H9 (cell line): ENCODE data around the gene RGS6. TPM values are rescaled to one million over a fixed set of nuclear protein-coding genes. Genes with fewer than 3 reads are reported as not detected.

Experiments
- DNase-seq: peaks from one replicate; pipeline ENCODE4 v3.0.0-alpha.2; 2017
- H2AFZ ChIP-seq: one replicate; pipeline ENCODE4 v1.6.1; 2013; ENCODE audit warnings: mild to moderate bottlenecking, low read length, control low read depth, moderate library complexity
- H2AK5ac ChIP-seq: 2 replicates; pipeline ENCODE4 v1.6.1; 2013; ENCODE audit warnings: low read length, control low read depth, mixed read lengths; ENCODE audit not compliant: insufficient read length
- H2BK120ac ChIP-seq: one replicate; pipeline ENCODE4 v1.6.1; 2013; ENCODE audit warnings: low read depth, mild to moderate bottlenecking, low read length, control low read depth, inconsistent platforms; ENCODE audit not compliant: poor library complexity, severe bottlenecking
- H2BK12ac ChIP-seq: 2 replicates; pipeline ENCODE4 v1.6.1; 2013; ENCODE audit warnings: low read length, control low read depth, mixed read lengths, low read depth; ENCODE audit not compliant: insufficient read length
- H2BK15ac ChIP-seq: 2 replicates; pipeline ENCODE4 v1.6.1; 2013; ENCODE audit warnings: low read depth, low read length, control low read depth
- H2BK20ac ChIP-seq: one replicate; pipeline ENCODE4 v1.6.1; 2013; ENCODE audit warnings: low read depth, mild to moderate bottlenecking, low read length, control low read depth, inconsistent platforms; ENCODE audit not compliant: poor library complexity, severe bottlenecking
- H2BK5ac ChIP-seq: 2 replicates; pipeline ENCODE4 v1.6.1; 2013; ENCODE audit warnings: low read length, control low read depth, mixed read lengths; ENCODE audit not compliant: insufficient read length
- H3K14ac ChIP-seq: 2 replicates; pipeline ENCODE4 v1.6.1; 2013; ENCODE audit warnings: low read length, control low read depth; ENCODE audit not compliant: insufficient read depth
- H3K18ac ChIP-seq: 2 replicates; pipeline ENCODE4 v1.6.1; 2013; ENCODE audit warnings: low read depth, mild to moderate bottlenecking, mixed read lengths, low read length, control low read depth; ENCODE audit not compliant: insufficient read length
- H3K23ac ChIP-seq: 2 replicates; pipeline ENCODE4 v1.6.1; 2013; ENCODE audit warnings: low read length, control low read depth, mixed read lengths, low read depth; ENCODE audit not compliant: insufficient read length
- H3K23me2 ChIP-seq: 2 replicates; pipeline ENCODE4 v1.6.1; 2013; ENCODE audit warnings: low read depth, mild to moderate bottlenecking, mixed read lengths, low read length, control low read depth; ENCODE audit not compliant: insufficient read length, poor library complexity, severe bottlenecking
- H3K27ac ChIP-seq: 2 replicates; pipeline ENCODE4 v1.5.1; 2013; ENCODE audit warnings: low read length, control low read depth, mixed read lengths, low read depth; ENCODE audit not compliant: insufficient read length
- H3K27me3 ChIP-seq: 2 replicates; pipeline ENCODE4 v1.6.1; 2013; ENCODE audit warnings: low read length, control low read depth, inconsistent platforms; ENCODE audit not compliant: insufficient read depth
- H3K4ac ChIP-seq: 2 replicates; pipeline ENCODE4 v1.6.1; 2013; ENCODE audit warnings: low read depth, mild to moderate bottlenecking, control low read depth, inconsistent platforms, low read length, moderate library complexity
- H3K4me1 ChIP-seq: 2 replicates; pipeline ENCODE4 v1.6.1; 2013; ENCODE audit warnings: low read length, control low read depth, inconsistent platforms; ENCODE audit not compliant: insufficient read depth
- H3K4me2 ChIP-seq: 2 replicates; pipeline ENCODE4 v1.6.1; 2013; ENCODE audit warnings: low read length, control low read depth, mixed read lengths; ENCODE audit not compliant: insufficient read length, insufficient read depth
- H3K56ac ChIP-seq: 2 replicates; pipeline ENCODE4 v1.6.1; 2013; ENCODE audit warnings: low read depth, mild to moderate bottlenecking, mixed read lengths, low read length, control low read depth; ENCODE audit not compliant: insufficient read length
- H3K79me1 ChIP-seq: 2 replicates; pipeline ENCODE4 v1.6.1; 2013; ENCODE audit warnings: low read depth, mild to moderate bottlenecking, moderate library complexity, low read length, control low read depth, inconsistent platforms; ENCODE audit not compliant: insufficient read depth, poor library complexity, severe bottlenecking
- H3K79me2 ChIP-seq: 2 replicates; pipeline ENCODE4 v1.6.1; 2013; ENCODE audit warnings: low read length, control low read depth, inconsistent platforms; ENCODE audit not compliant: insufficient read depth
- H3K9ac ChIP-seq: 2 replicates; pipeline ENCODE4 v1.6.1; 2013; ENCODE audit warnings: low read length, control low read depth, mixed read lengths; ENCODE audit not compliant: insufficient read length; ENCODE audit errors: extremely low read depth
- H3K9me3 ChIP-seq: one replicate; pipeline ENCODE4 v1.6.1; 2013; ENCODE audit warnings: low read depth, low read length, inconsistent platforms; ENCODE audit not compliant: control insufficient read depth
- H3T11ph ChIP-seq: one replicate; pipeline ENCODE4 v1.6.1; 2013; ENCODE audit warnings: mild to moderate bottlenecking, low read length, control low read depth, inconsistent platforms
- H4K20me1 ChIP-seq: one replicate; pipeline ENCODE4 v1.6.1; 2013; ENCODE audit not compliant: control insufficient read depth, insufficient read length, insufficient read depth
- H4K5ac ChIP-seq: 2 replicates; pipeline ENCODE4 v1.6.1; 2013; ENCODE audit warnings: low read depth, mild to moderate bottlenecking, mixed read lengths, low read length, control low read depth; ENCODE audit not compliant: insufficient read length
- H4K8ac ChIP-seq: replicated peaks from 2 replicates; pipeline ENCODE4 v1.6.1; 2013; ENCODE audit warnings: low read length, control low read depth, mixed read lengths, low read depth; ENCODE audit not compliant: insufficient read length
- H4K91ac ChIP-seq: 2 replicates; pipeline ENCODE4 v1.6.1; 2013; ENCODE audit warnings: low read depth, mild to moderate bottlenecking, moderate library complexity, mixed read lengths, low read length, control low read depth; ENCODE audit not compliant: insufficient read length
- H3K27ac Mint-ChIP-seq, 3 experiments: 2 replicates in 2 of 3; 3 replicates in 1 of 3; pipeline ENCODE4 v1.8.0; 2020 to 2021; ENCODE audit warnings: mixed read lengths in 3 of 3, mild to moderate bottlenecking in 1 of 3, moderate library complexity in 1 of 3
- H3K27me3 Mint-ChIP-seq: 2 replicates; pipeline ENCODE4 v1.8.0; 2021; ENCODE audit warnings: low read depth, mild to moderate bottlenecking, moderate library complexity, mixed read lengths
- H3K36me3 Mint-ChIP-seq, 3 experiments: 2 replicates in 2 of 3; 3 replicates in 1 of 3; pipeline ENCODE4 v1.8.0; 2020 to 2021; ENCODE audit warnings: low read depth in 3 of 3, mixed read lengths in 3 of 3; ENCODE audit not compliant: insufficient read depth in 1 of 3
- H3K4me1 Mint-ChIP-seq, 2 experiments: 2 replicates each; pipeline ENCODE4 v1.8.0; 2020; ENCODE audit warnings: mixed read lengths in 2 of 2
- H3K4me3 Mint-ChIP-seq, 2 experiments: 2 replicates in 1 of 2; 3 replicates in 1 of 2; pipeline ENCODE4 v1.8.0; 2020 to 2021; ENCODE audit warnings: mild to moderate bottlenecking in 2 of 2, mixed read lengths in 2 of 2, moderate library complexity in 1 of 2
- H3K9me3 Mint-ChIP-seq, 2 experiments: 2 replicates in 1 of 2; 3 replicates in 1 of 2; pipeline ENCODE4 v1.8.0; 2020; ENCODE audit warnings: mild to moderate bottlenecking in 2 of 2, mixed read lengths in 2 of 2, moderate library complexity in 1 of 2
- WGBS: extraction: QIAGEN DNeasy Blood & Tissue Kit; methylation state at CpG from one replicate; pipeline ENCODE4 v1.1.7; 2013; ENCODE audit warnings: missing lambda C conversion rate, low lambda C conversion rate, mixed read lengths; ENCODE audit not compliant: insufficient read length; ENCODE audit errors: extremely low coverage; 5-methylcytosine and 5-hydroxymethylcytosine counted together
- total RNA-seq: library from RNA; stranded (reverse); gene quantifications from 2 replicates; pipeline ENCODE4 v1.2.1, GENCODE V29; 2021
- TF ChIP-seq, protein P1 (sequence below): fragments of 200-600 bp; sonication (generic); conservative IDR thresholded peaks from 3 replicates; pipeline ENCODE4 v1.8.0; 2021; ENCODE audit warnings: antibody characterized with exemption, mild to moderate bottlenecking

The RGS6 gene
- total RNA-seq, 1 experiment from 2014 or later, result 3.0 TPM

DNA sequence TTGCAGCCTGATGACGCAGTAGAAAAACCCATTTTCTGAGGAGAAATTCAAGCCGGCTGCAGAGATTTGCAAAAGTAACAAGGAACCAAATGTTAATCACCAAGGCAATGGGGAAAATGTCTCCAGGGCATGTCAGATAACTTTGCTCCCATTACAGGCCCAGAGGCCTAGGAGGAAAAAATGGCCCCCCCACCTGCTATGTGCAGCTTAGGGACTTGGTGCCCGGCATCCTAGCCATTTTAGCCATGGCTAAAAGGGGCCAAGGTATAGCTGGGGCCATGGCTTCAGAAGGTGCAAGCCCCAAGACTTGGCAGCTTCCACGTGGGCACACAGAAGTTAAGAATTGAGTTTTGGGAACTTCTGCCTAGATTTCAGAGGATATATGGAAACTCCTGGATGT lies 351.9 kb downstream of the RGS6 start:
- Mint-ChIP-seq H3K4me1 (peaks cover 0 to 5% of the 10 kb centered on the region in 2 experiments; a peak in 3 of 4 replicates), H3K36me3 (peaks cover 27 to 45% (median 35%) of the 10 kb centered on the region in 3 experiments), H3K9me3 (peaks cover 51 to 61% of the 10 kb centered on the region in 2 experiments), H3K27ac (no peak overlapping the region), H3K27me3 (no peaks in the 10 kb centered on the region), H3K4me3 (no peak overlapping the region)
- Histone ChIP-seq H4K20me1 (no peaks in the 10 kb centered on the region), H4K5ac (no peak overlapping the region), H3K79me1 (no peaks in the 10 kb centered on the region), H3K4me2 (no peak overlapping the region), H2BK20ac (no peak overlapping the region), H2BK5ac (no peak overlapping the region), H2BK120ac (no peak overlapping the region), H3K18ac (no peak overlapping the region), H3K27me3 (no peaks in the 10 kb centered on the region), H2BK15ac (no peak overlapping the region), H2AFZ (no peak overlapping the region), H3K27ac (no peak overlapping the region), H3K9me3 (peaks cover 11% of the 10 kb centered on the region), H3K4ac (no peak overlapping the region), H3K23me2 (no peaks in the 10 kb centered on the region), H3T11ph (no peak overlapping the region), H2AK5ac (no peak overlapping the region), H3K14ac (no peak overlapping the region), H3K23ac (no peak overlapping the region), H4K91ac (no peak overlapping the region), H3K9ac (no peak overlapping the region), H3K4me1 (no peaks in the 10 kb centered on the region; the same call in 1 of the 2 replicates), H4K8ac (no peak overlapping the region), H2BK12ac (no peak overlapping the region), H3K56ac (no peak overlapping the region), H3K79me2 (no peaks in the 10 kb centered on the region)
- TF ChIP-seq, protein P1, sequence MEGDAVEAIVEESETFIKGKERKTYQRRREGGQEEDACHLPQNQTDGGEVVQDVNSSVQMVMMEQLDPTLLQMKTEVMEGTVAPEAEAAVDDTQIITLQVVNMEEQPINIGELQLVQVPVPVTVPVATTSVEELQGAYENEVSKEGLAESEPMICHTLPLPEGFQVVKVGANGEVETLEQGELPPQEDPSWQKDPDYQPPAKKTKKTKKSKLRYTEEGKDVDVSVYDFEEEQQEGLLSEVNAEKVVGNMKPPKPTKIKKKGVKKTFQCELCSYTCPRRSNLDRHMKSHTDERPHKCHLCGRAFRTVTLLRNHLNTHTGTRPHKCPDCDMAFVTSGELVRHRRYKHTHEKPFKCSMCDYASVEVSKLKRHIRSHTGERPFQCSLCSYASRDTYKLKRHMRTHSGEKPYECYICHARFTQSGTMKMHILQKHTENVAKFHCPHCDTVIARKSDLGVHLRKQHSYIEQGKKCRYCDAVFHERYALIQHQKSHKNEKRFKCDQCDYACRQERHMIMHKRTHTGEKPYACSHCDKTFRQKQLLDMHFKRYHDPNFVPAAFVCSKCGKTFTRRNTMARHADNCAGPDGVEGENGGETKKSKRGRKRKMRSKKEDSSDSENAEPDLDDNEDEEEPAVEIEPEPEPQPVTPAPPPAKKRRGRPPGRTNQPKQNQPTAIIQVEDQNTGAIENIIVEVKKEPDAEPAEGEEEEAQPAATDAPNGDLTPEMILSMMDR, result no peak
- no peak for DNase-seq
- no CpG with 5 or more reads among the region's 4 CpGs for WGBS
